Measurements from ENCODE around the gene RNF123. TPM values are rescaled to one million over a fixed set of nuclear protein-coding genes. Genes with fewer than 3 reads are reported as not detected.

Gene RNF123
- polyA plus RNA-seq, 1 of the 3 experiments (the other 2 are of a cell fraction): 48.1 TPM

DNA sequence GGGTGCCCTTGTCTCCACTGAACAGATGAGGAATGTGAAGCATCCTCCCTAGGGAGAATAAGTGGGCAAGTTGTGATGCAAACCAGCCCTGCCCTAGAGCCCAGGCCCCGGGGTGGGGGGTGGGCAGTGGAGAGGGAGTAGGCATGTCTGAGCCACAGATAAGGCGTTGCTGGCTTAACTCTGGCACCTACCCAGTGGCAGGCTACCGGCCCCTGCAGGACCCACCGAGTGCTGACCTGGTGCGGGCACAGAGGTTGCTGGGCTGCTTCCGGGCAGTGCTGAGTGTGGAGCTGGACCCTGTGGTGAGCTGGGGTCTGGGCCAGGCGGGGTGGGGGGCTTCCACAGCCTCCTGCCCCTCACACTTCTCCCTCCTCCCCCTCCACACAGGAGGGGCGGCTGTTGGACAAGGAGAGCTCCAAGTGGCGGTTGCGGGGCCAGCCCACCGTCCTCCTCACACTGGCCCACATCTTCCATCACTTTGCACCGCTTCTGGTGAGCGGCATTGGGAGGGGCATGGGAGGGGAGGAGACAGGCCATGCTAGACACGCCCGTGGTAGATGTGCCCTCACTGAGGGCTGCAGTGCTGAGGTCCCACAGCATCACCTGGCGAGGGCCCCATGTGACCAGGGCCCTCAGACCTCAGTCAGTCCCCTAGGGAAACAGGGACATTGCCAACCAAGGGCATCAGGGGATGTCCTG is 10.1 kb downstream of the RNF123 start:
- ChIA-PET CTCF (interaction anchor here (1.4 to 8.1 kb wide), 3 partner anchors 12 to 160 kb away, joined by 3 to 76 read pairs (median 4); partner anchors contain the start of gene AMIGO3), POLR2A (no interaction called here)
- H3K9me3 ChIP-seq: no peaks in the 10 kb centered on the region
- no peak for DNase-seq
- no peak overlapping the region for H3K4me2 ChIP-seq
- H3K9ac ChIP-seq: no peak overlapping the region
- no peaks in the 10 kb centered on the region for H3K79me2 ChIP-seq (ENCODE audit: insufficient read depth)
- no peaks in the 10 kb centered on the region for H3F3A ChIP-seq (replicated peaks; ENCODE audit: insufficient read depth)
- no peak overlapping the region for H3K27ac ChIP-seq (ENCODE audit: low read depth in 2 of 2, low read length in 1 of 2)
- H3K36me3 ChIP-seq (replicated peaks in 1 of 2; ENCODE audit: control insufficient read depth in 1 of 2, insufficient read depth in 2 of 2, low read length in 1 of 2): peaks cover 0 to 38% of the 10 kb centered on the region in 2 experiments
- H3K4me3 ChIP-seq (ENCODE audit: low read depth in 2 of 2, low read length in 1 of 2): no peak overlapping the region
- H3K4me1 ChIP-seq (ENCODE audit: control insufficient read depth in 1 of 2, insufficient read depth in 2 of 2, low read depth in 1 of 2, low read length in 1 of 2): no peaks in the 10 kb centered on the region
- TF ChIP-seq TEAD4 (IDR thresholded peaks at IDR 0.05; ENCODE audit: borderline replicate concordance, insufficient read depth) (no peak), CHD2 (IDR thresholded peaks at IDR 0.05; ENCODE audit: low read length, partially characterized antibody) (no peak), EZH2phosphoT487 (IDR thresholded peaks at IDR 0.05; ENCODE audit: borderline replicate concordance, low read depth) (no peak), ELF1 (IDR thresholded peaks at IDR 0.05) (no peak), GABPA (IDR thresholded peaks at IDR 0.05; ENCODE audit: low read depth) (no peak), TAF1 (IDR thresholded peaks at IDR 0.05; ENCODE audit: borderline replicate concordance, low read depth, low read length) (no peak), SMC3 (IDR thresholded peaks at IDR 0.05; ENCODE audit: low read depth, low read length) (no peak), RAD21 (IDR thresholded peaks at IDR 0.05; ENCODE audit: low read length) (no peak), MXI1 (IDR thresholded peaks at IDR 0.05; ENCODE audit: low read depth, low read length) (no peak), FOSL2 (IDR thresholded peaks at IDR 0.05; ENCODE audit: borderline replicate concordance, low read depth) (no peak)
- TF ChIP-seq, protein P1, sequence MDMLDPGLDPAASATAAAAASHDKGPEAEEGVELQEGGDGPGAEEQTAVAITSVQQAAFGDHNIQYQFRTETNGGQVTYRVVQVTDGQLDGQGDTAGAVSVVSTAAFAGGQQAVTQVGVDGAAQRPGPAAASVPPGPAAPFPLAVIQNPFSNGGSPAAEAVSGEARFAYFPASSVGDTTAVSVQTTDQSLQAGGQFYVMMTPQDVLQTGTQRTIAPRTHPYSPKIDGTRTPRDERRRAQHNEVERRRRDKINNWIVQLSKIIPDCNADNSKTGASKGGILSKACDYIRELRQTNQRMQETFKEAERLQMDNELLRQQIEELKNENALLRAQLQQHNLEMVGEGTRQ (IDR thresholded peaks at IDR 0.05; ENCODE audit: borderline replicate concordance, low read depth, low read length): no peak
- TF ChIP-seq, protein P2, sequence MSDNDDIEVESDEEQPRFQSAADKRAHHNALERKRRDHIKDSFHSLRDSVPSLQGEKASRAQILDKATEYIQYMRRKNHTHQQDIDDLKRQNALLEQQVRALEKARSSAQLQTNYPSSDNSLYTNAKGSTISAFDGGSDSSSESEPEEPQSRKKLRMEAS (IDR thresholded peaks at IDR 0.05; ENCODE audit: low read depth): no peak
- TF ChIP-seq, protein P3, sequence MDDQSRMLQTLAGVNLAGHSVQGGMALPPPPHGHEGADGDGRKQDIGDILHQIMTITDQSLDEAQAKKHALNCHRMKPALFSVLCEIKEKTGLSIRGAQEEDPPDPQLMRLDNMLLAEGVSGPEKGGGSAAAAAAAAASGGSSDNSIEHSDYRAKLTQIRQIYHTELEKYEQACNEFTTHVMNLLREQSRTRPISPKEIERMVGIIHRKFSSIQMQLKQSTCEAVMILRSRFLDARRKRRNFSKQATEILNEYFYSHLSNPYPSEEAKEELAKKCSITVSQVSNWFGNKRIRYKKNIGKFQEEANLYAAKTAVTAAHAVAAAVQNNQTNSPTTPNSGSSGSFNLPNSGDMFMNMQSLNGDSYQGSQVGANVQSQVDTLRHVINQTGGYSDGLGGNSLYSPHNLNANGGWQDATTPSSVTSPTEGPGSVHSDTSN (IDR thresholded peaks at IDR 0.05): no peak
- TF ChIP-seq, protein P4, sequence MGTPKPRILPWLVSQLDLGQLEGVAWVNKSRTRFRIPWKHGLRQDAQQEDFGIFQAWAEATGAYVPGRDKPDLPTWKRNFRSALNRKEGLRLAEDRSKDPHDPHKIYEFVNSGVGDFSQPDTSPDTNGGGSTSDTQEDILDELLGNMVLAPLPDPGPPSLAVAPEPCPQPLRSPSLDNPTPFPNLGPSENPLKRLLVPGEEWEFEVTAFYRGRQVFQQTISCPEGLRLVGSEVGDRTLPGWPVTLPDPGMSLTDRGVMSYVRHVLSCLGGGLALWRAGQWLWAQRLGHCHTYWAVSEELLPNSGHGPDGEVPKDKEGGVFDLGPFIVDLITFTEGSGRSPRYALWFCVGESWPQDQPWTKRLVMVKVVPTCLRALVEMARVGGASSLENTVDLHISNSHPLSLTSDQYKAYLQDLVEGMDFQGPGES (IDR thresholded peaks at IDR 0.05; ENCODE audit: low read depth, low read length): no peak
- TF ChIP-seq, protein P5, sequence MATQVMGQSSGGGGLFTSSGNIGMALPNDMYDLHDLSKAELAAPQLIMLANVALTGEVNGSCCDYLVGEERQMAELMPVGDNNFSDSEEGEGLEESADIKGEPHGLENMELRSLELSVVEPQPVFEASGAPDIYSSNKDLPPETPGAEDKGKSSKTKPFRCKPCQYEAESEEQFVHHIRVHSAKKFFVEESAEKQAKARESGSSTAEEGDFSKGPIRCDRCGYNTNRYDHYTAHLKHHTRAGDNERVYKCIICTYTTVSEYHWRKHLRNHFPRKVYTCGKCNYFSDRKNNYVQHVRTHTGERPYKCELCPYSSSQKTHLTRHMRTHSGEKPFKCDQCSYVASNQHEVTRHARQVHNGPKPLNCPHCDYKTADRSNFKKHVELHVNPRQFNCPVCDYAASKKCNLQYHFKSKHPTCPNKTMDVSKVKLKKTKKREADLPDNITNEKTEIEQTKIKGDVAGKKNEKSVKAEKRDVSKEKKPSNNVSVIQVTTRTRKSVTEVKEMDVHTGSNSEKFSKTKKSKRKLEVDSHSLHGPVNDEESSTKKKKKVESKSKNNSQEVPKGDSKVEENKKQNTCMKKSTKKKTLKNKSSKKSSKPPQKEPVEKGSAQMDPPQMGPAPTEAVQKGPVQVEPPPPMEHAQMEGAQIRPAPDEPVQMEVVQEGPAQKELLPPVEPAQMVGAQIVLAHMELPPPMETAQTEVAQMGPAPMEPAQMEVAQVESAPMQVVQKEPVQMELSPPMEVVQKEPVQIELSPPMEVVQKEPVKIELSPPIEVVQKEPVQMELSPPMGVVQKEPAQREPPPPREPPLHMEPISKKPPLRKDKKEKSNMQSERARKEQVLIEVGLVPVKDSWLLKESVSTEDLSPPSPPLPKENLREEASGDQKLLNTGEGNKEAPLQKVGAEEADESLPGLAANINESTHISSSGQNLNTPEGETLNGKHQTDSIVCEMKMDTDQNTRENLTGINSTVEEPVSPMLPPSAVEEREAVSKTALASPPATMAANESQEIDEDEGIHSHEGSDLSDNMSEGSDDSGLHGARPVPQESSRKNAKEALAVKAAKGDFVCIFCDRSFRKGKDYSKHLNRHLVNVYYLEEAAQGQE (IDR thresholded peaks at IDR 0.05; ENCODE audit: low read depth, low read length): no peak
- H3K27me3 ChIP-seq (ENCODE audit: insufficient read depth): no peaks in the 10 kb centered on the region
- H3K9me2 ChIP-seq: no peaks in the 10 kb centered on the region
- H4K20me1 ChIP-seq (ENCODE audit: insufficient read depth): no peaks in the 10 kb centered on the region
- 84% methylated on average over 5 of the region's 16 CpGs for WGBS (ENCODE audit: low lambda C conversion rate)
- no peak overlapping the region for H2AFZ ChIP-seq (ENCODE audit: low read depth)

Measured in SK-N-SH (cell line).